ENCODE data around the gene FAM240A. TPM values are rescaled to one million over a fixed set of nuclear protein-coding genes. Genes with fewer than 3 reads are reported as not detected.

The FAM240A gene
- total RNA-seq, 1 experiment from 2014 or later: not detected

GRCh38 chr3:46675426-46675825 lies 63.1 kb downstream of the FAM240A start:
- no peak overlapping the region for H3K4me3 Mint-ChIP-seq (ENCODE audit: unreplicated experiment)
- no peaks in the 10 kb centered on the region for H3K27me3 Mint-ChIP-seq (ENCODE audit: insufficient read depth, unreplicated experiment)
- H3K9me3 Mint-ChIP-seq (ENCODE audit: unreplicated experiment): no peaks in the 10 kb centered on the region
- no TSS peak for BruUV-seq (replicated peaks)
- DNase-seq: no peak
- H3K27me3 ChIP-seq (replicated peaks; ENCODE audit: control insufficient read depth, insufficient read depth, low read length): no peaks in the 10 kb centered on the region
- H3K9me3 ChIP-seq: no peaks in the 10 kb centered on the region
- no peak for TF ChIP-seq CTCF (IDR thresholded peaks at IDR 0.05; ENCODE audit: insufficient read depth in 1 of 2, low read depth in 1 of 2, low read length in 1 of 2, severe bottlenecking in 1 of 2, unreplicated experiment in 1 of 2)
- intact Hi-C loops (cut with micrococcal nuclease; ENCODE audit: unreplicated experiment): no loop called here
- H3K36me3 Mint-ChIP-seq (ENCODE audit: insufficient read depth, unreplicated experiment): no peaks in the 10 kb centered on the region
- no peak overlapping the region for H3K27ac Mint-ChIP-seq (ENCODE audit: unreplicated experiment)
- H3K4me3 ChIP-seq (ENCODE audit: low read depth, low read length): no peak overlapping the region
- no peaks in the 10 kb centered on the region for H3K4me1 ChIP-seq
- H3K36me3 ChIP-seq (ENCODE audit: control insufficient read depth, insufficient read depth, low read length): no peaks in the 10 kb centered on the region
- ChIA-PET CTCF (no interaction called here), POLR2A (no interaction called here)
- no peaks in the 10 kb centered on the region for H3K4me1 Mint-ChIP-seq (ENCODE audit: low read depth, unreplicated experiment)

Other genes starting within 250 kb of the FAM240A start
- gene CCR5, start 241.6 kb upstream of the FAM240A start, total RNA-seq (2022): not detected in 2 replicates
- gene CCRL2, start 205.3 kb upstream of the FAM240A start, total RNA-seq (2022): 0.44 and 1.0 TPM in 2 replicates
- not detected in 2 replicates for gene LTF, start 147.6 kb upstream of the FAM240A start, total RNA-seq (2022)
- gene RTP3, start 114.5 kb upstream of the FAM240A start, total RNA-seq (2022): not detected in 2 replicates
- 0.21 and 0.27 TPM in 2 replicates for gene LRRC2, start 46.2 kb upstream of the FAM240A start, total RNA-seq (2022)
- gene ALS2CL, start 81.2 kb downstream of the FAM240A start, total RNA-seq (2022): 11.2 and 15.2 TPM in 2 replicates
- not detected in 2 replicates for gene TMIE, start 88.9 kb downstream of the FAM240A start, total RNA-seq (2022)
- gene PRSS50, start 105.3 kb downstream of the FAM240A start, total RNA-seq (2022): not detected in 2 replicates